Right lobe of liver (tissue), 6 donors: Measurements from ENCODE around the gene LSM5. TPM values are rescaled to one million over a fixed set of nuclear protein-coding genes. Genes with fewer than 3 reads are reported as not detected.

Source experiments
- ATAC-seq, 4 donors: fragments of 200-7000 bp; cut with Tn5 transposase; one replicate each; pipeline ENCODE4 v1.9.1; 2020; ENCODE audit warnings: mild to moderate bottlenecking in 4 of 4, moderate library complexity in 4 of 4
- DNase-seq, 3 donors: peaks; one replicate each; pipeline ENCODE4 v3.0.0-alpha.2; 2020
- H3K27ac ChIP-seq, 3 donors: fragments of 200-600 bp; one replicate each; pipeline ENCODE4 v1.8.0; 2022
- H3K27me3 ChIP-seq, 2 donors: fragments of 200-600 bp; one replicate each; pipeline ENCODE4 v1.8.0; 2022
- H3K36me3 ChIP-seq, 4 donors: fragments of 200-600 bp; sonication (generic) in 1 of 4; one replicate each; pipeline versions ENCODE4 v1.5.1 to v1.8.0; 2017 to 2022; ENCODE audit warnings: control low read depth in 1 of 4
- H3K4me1 ChIP-seq, 4 donors: fragments of 200-600 bp; sonication (generic) in 1 of 4; one replicate each; pipeline versions ENCODE4 v1.5.1 to v1.8.0; 2017 to 2022; ENCODE audit warnings: control low read depth in 1 of 4
- H3K4me3 ChIP-seq, 3 donors: fragments of 200-600 bp; one replicate each; pipeline ENCODE4 v1.8.0; 2022
- H3K9me3 ChIP-seq, 4 donors: fragments of 200-600 bp; sonication (generic) in 1 of 4; one replicate each; pipeline versions ENCODE4 v1.5.1 to v1.8.0; 2017 to 2022; ENCODE audit warnings: control low read depth in 1 of 4
- CTCF ChIP-seq, 4 donors: fragments of 200-600 bp in 3 of 4; fragments of 450-650 bp in 1 of 4; IDR thresholded peaks; one replicate each; pipeline versions ENCODE4 v1.5.1 to v1.8.0; 2016 to 2022; ENCODE audit warnings: antibody characterized with exemption in 4 of 4, mild to moderate bottlenecking in 2 of 4
- POLR2A ChIP-seq: fragments of 450-650 bp; IDR thresholded peaks from one replicate; pipeline ENCODE4 v1.6.1; 2017; ENCODE audit warnings: antibody characterized with exemption, mild to moderate bottlenecking
- WGBS: methylation state at CpG from one replicate; pipeline ENCODE4 v1.1.6; 2018; ENCODE audit warnings: low coverage, low lambda C conversion rate; ENCODE audit not compliant: insufficient coverage; ENCODE audit errors: missing lambda C conversion rate; 5-methylcytosine and 5-hydroxymethylcytosine counted together
- intact Hi-C, 2 donors: fragments of 100-400 bp; cut with DNase I; formaldehyde crosslinking; loops; one replicate each; pipeline versions ENCODE4 v1.11.2 to v1.14.1; 2022
- total RNA-seq, 6 experiments: library from RNA; depleted of rRNA in 2 of 6; stranded (reverse); fragments of >200 nt in 2 of 6; fragmentation: NEBNext Ultra II Directional in 3 of 6; extraction: Animal tissue kit (Norgen Biotek cat#: 25700) in 3 of 6; gene quantifications; one replicate each; pipeline versions ENCODE4 v1.1.0 to v1.2.4, GENCODE V29; 2016 to 2023
- donor health status: DM: no; HTN: yes; CAD: no.
- donor health status: DM: no; HTN: no; CAD: no.
- donor health status: DM: no; HTN: no; CAD: no.
- donor health status: DM: no; HTN: yes; CAD: no.
- donor health status: DM: no; HTN: yes; CAD: no.

LSM5 gene
- total RNA-seq, 6 experiments from 2014 or later, result 8.7 to 26.2 (median 21.8) TPM

- DNase-seq (no peak), ATAC-seq (no peak)
- TF ChIP-seq CTCF (IDR thresholded peaks at IDR 0.05) (no peak), POLR2A (no peak)
- H3K9me3 ChIP-seq, result peaks cover 0 to 9% (median 0%) of the 10 kb centered on the region in 4 donors
- 83% methylated on average over 2 of the region's 2 CpGs for WGBS
- peaks cover 0 to 16% (median 0%) of the 10 kb centered on the region in 4 donors for H3K4me1 ChIP-seq
- H3K27me3 ChIP-seq, result no peaks in the 10 kb centered on the region
- no peaks in the 10 kb centered on the region for H3K36me3 ChIP-seq
- intact Hi-C loops, result no loop called here
- no peak overlapping the region for H3K4me3 ChIP-seq
- H3K27ac ChIP-seq, result no peak overlapping the region
Observed at GRCh38 chr7:32519763-32520162, 29.6 kb upstream of the LSM5 start.

DNA sequence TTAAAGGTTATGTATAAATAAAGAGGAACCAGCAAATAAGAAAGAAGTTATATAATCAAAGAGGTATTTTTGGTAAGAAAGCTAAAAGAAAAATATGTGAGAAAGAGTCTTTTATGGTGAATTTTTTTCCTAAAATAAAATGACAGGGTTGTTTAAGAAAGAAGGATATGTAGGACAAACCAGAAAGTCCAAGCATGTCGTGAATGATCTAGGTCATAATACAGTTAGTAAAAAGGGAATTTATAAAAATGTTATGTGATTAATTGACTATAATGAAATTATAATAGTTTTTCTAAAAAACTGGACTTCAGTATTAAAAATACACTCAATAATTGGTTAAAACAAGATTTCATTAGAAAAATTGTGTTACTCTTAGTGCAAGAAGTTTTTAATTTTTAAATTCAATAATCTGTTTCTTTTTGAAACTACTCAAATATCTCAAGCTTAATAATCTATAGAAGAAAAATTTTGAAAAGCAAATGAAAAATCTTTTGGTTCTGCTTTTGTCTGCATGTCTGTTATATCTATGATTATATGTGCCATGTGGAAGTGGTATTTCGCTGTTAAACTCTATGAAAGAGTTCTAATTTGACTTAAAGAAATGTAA lies 28.5 kb upstream of the LSM5 start:
- no peak for DNase-seq
- TF ChIP-seq POLR2A (no peak), CTCF (IDR thresholded peaks at IDR 0.05) (no peak)
- 94% methylated on average over 2 of the region's 2 CpGs for WGBS

GRCh38 chr7:32516551-32517100 lies 26.4 kb upstream of the LSM5 start:
- no peak overlapping the region for H3K4me3 ChIP-seq
- TF ChIP-seq POLR2A, result no peak
- TF ChIP-seq CTCF (IDR thresholded peaks at IDR 0.05), result no peak
- DNase-seq (no peak), ATAC-seq (no peak)
- H3K4me1 ChIP-seq, result peaks cover 0 to 16% (median 0%) of the 10 kb centered on the region in 4 donors
- no peaks in the 10 kb centered on the region for H3K27me3 ChIP-seq
- H3K36me3 ChIP-seq, result no peaks in the 10 kb centered on the region
- no peak overlapping the region for H3K27ac ChIP-seq
- 72% methylated on average over 2 of the region's 3 CpGs for WGBS
- H3K9me3 ChIP-seq, result peaks cover 0 to 9% (median 0%) of the 10 kb centered on the region in 4 donors
- intact Hi-C loops, result no loop called here

More for the DNA sequence above, 28.5 kb upstream of the LSM5 start:
- Histone ChIP-seq H3K27ac (no peak overlapping the region), H3K4me1 (peaks cover 0 to 16% (median 0%) of the 10 kb centered on the region in 4 donors), H3K27me3 (no peaks in the 10 kb centered on the region), H3K4me3 (no peak overlapping the region), H3K9me3 (peaks cover 0 to 9% (median 0%) of the 10 kb centered on the region in 4 donors), H3K36me3 (no peaks in the 10 kb centered on the region)
- no peak for ATAC-seq
- intact Hi-C loops, result no loop called here

GRCh38 chr7:32515890-32516550 lies 25.8 kb upstream of the LSM5 start:
- Histone ChIP-seq H3K9me3 (peaks cover 0 to 9% (median 0%) of the 10 kb centered on the region in 4 donors), H3K27me3 (no peaks in the 10 kb centered on the region), H3K27ac (no peak overlapping the region), H3K4me3 (no peak overlapping the region), H3K4me1 (peaks cover 0 to 16% (median 0%) of the 10 kb centered on the region in 4 donors), H3K36me3 (no peaks in the 10 kb centered on the region)
- DNase-seq (no peak), ATAC-seq (peak; percentile 27 to 89 (median 54))
- WGBS, result 74% methylated on average over 3 of the region's 3 CpGs
- intact Hi-C loops, result no loop called here
- TF ChIP-seq CTCF (IDR thresholded peaks at IDR 0.05), result no peak
- no peak for TF ChIP-seq POLR2A
